ENCODE data around the gene MATN3.
A peak's percentile ranks its signal among the peaks of the same experiment; 100 is the strongest.

The MATN3 gene

GRCh38 chr2:20012282-20013125 lies at the start of gene MATN3:
Gene MATN3 (minus strand): TSS chr2:20012668. CDS start chr2:20012631, 37 bp downstream.
- no peak for TF ChIP-seq CTCF (conservative IDR thresholded peaks at IDR 0.05; ENCODE audit: low read depth, low read length)
- peak; percentile 62 for DNase-seq (ENCODE audit: low read depth)
- peak within 1 kb of the TSS; percentile 63 for H3K4me3 ChIP-seq (ENCODE audit: low read depth, low read length)

- H3K4me3 ChIP-seq (ENCODE audit: low read depth, low read length): no peak overlapping the region
- DNase-seq (ENCODE audit: low read depth): no peak
- TF ChIP-seq CTCF (conservative IDR thresholded peaks at IDR 0.05; ENCODE audit: low read depth, low read length): no peak
These were observed 49.5 kb upstream of the MATN3 start for GRCh38 chr2:20061940-20062339.

GRCh38 chr2:20061476-20061875 lies 49.0 kb upstream of the MATN3 start:
- no peak for DNase-seq (ENCODE audit: low read depth)
- TF ChIP-seq CTCF (conservative IDR thresholded peaks at IDR 0.05; ENCODE audit: low read depth, low read length): no peak
- no peak overlapping the region for H3K4me3 ChIP-seq (ENCODE audit: low read depth, low read length)

- no peak for DNase-seq (ENCODE audit: low read depth)
- H3K4me3 ChIP-seq (ENCODE audit: low read depth, low read length): no peak overlapping the region
- no peak for TF ChIP-seq CTCF (conservative IDR thresholded peaks at IDR 0.05; ENCODE audit: low read depth, low read length)
These were observed 47.6 kb upstream of the MATN3 start for GRCh38 chr2:20060106-20060505.

- H3K4me3 ChIP-seq (ENCODE audit: low read depth, low read length): no peak overlapping the region
- TF ChIP-seq CTCF (conservative IDR thresholded peaks at IDR 0.05; ENCODE audit: low read depth, low read length): no peak
- no peak for DNase-seq (ENCODE audit: low read depth)
These were observed 44.8 kb upstream of the MATN3 start for GRCh38 chr2:20057268-20057667.

GRCh38 chr2:20054931-20055330 lies 42.5 kb upstream of the MATN3 start:
- no peak overlapping the region for H3K4me3 ChIP-seq (ENCODE audit: low read depth, low read length)
- no peak for TF ChIP-seq CTCF (conservative IDR thresholded peaks at IDR 0.05; ENCODE audit: low read depth, low read length)
- DNase-seq (ENCODE audit: low read depth): no peak

GRCh38 chr2:20054119-20054518 lies 41.7 kb upstream of the MATN3 start:
- H3K4me3 ChIP-seq (ENCODE audit: low read depth, low read length): no peak overlapping the region
- DNase-seq (ENCODE audit: low read depth): no peak
- no peak for TF ChIP-seq CTCF (conservative IDR thresholded peaks at IDR 0.05; ENCODE audit: low read depth, low read length)
